Esophagus squamous epithelium (tissue), 4 donors: ENCODE results near the gene SMNDC1.

Source experiments
- POLR2A ChIP-seq, 4 donors: fragments of 450-650 bp; IDR thresholded peaks; one replicate each; pipeline ENCODE4 v1.6.1; 2017; ENCODE audit warnings: antibody characterized with exemption in 4 of 4, mild to moderate bottlenecking in 4 of 4, moderate library complexity in 3 of 4
- TF ChIP-seq, protein P1 (sequence below), 6 experiments: fragments of 450-650 bp in 4 of 6; fragments of 200-600 bp in 2 of 6; sonication (generic) in 2 of 6; IDR thresholded peaks; one replicate each; pipeline ENCODE4 v1.5.1; 2016 to 2019; ENCODE audit warnings: antibody characterized with exemption in 6 of 6, mild to moderate bottlenecking in 4 of 6, moderate library complexity in 4 of 6

DNA sequence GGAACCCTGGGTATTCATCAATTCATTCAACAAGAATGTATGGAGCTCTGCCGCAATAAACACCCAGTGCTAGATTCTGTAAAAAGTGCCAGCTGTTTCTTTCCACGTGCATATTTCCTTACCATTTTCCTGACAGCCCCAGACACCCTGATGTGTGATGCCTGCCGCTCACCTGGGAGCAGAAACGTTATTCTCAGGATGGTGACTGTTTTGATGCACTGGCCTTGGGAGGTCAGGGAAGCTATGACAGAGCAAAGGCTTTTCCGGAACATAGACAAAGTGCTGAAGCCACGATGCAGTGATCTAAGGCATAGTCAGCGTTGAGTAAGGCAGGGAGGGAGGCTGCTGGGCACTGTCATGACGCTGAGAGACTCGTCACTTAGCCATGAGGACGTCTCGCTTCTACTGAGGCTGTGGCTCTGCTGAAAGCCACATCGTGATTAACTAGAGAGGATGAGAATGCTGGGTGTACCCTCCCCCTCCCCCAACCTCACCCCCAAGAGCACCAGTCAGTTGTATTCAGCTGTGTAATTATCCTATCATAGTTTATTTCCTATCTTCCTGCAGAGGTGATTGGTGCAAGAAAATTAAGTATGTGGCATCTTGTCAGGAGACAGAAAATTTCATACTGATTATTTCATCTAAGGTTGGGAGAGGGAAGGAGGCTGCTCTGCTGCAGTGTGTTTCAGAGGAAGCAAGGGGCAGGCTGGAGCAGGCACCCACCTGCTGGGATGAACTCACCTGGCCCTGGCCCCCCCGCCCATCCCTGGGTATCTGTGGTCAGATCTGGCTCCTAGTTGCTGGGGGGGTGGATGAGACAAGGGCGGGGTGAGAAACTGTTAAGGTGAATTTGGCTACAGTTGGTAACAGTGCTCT is 48.8 kb upstream of the SMNDC1 start:
- TF ChIP-seq, protein P1, sequence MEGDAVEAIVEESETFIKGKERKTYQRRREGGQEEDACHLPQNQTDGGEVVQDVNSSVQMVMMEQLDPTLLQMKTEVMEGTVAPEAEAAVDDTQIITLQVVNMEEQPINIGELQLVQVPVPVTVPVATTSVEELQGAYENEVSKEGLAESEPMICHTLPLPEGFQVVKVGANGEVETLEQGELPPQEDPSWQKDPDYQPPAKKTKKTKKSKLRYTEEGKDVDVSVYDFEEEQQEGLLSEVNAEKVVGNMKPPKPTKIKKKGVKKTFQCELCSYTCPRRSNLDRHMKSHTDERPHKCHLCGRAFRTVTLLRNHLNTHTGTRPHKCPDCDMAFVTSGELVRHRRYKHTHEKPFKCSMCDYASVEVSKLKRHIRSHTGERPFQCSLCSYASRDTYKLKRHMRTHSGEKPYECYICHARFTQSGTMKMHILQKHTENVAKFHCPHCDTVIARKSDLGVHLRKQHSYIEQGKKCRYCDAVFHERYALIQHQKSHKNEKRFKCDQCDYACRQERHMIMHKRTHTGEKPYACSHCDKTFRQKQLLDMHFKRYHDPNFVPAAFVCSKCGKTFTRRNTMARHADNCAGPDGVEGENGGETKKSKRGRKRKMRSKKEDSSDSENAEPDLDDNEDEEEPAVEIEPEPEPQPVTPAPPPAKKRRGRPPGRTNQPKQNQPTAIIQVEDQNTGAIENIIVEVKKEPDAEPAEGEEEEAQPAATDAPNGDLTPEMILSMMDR (IDR thresholded peaks at IDR 0.05): peak in 2 of 6 experiments; percentile 18 to 23
- no peak for TF ChIP-seq POLR2A (IDR thresholded peaks at IDR 0.05)
